ENCODE data around the gene GPC5.

Gene GPC5

GRCh38 chr13:92901739-92902138 lies 1503.3 kb downstream of the GPC5 start:
- no peak for DNase-seq (ENCODE audit: low read depth in 2 of 3, low spot score in 1 of 3)

GRCh38 chr13:92912629-92913028 lies 1514.2 kb downstream of the GPC5 start:
- DNase-seq (ENCODE audit: low read depth in 2 of 3, low spot score in 1 of 3): no peak

GRCh38 chr13:92913840-92914239 lies 1515.4 kb downstream of the GPC5 start:
- DNase-seq (ENCODE audit: low read depth in 2 of 3, low spot score in 1 of 3): no peak

Data from stimulated activated CD4-positive, alpha-beta T cell treated with anti-CD3 and anti-CD28 coated beads, Interleukin-12 subunit alpha, Interleukin-12 subunit beta, amount 100 ng/mL, for 48 hours (primary cell).